ENCODE results near the gene ARHGAP32.

The ARHGAP32 gene

DNA sequence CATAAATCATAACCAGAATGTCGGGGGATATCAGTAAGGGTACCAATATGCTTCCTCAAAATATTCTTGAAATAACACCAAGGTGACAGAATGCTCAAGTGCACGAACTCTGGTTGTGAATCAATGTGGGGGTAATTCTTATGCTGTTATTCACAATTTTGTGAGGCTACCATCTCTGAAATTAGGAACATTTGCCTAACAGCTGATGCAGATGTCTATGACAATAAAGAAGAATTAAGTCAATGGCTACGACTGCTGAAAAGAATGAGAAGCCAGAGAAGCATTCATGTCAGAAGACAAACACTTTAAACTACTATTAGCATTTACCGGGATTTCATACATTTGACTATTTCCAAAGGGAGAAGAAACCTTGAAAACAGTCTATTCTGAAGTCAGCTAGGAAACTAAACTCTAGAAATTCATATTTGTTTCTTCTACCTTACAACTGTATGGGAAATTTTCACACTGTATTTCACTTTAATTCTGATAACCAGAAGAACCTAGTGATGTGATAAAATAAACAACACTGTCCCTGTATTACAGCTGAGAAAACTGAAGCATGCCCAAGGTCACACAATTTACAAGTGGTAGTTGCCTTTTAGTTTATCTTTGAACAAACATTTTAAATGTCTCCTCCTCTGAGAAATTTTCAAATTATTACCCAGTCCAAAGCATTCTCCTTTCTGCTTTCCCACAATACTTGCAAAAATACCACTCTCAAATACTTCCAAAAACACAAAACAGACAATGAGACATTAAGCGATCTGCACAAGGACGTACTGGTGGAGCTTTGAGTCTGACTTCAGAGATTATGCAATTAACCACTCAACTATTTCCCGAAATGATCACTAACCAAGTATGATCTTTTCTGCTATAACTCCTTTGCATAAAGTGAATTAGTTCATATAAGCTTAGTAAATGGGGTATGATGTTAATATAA is 18.0 kb upstream of the ARHGAP32 start:
- H3K4me3 ChIP-seq (ENCODE audit: control insufficient read depth, low read depth, low read length), result no peak overlapping the region
- no peak for DNase-seq (ENCODE audit: low read depth)
- TF ChIP-seq, protein P1, sequence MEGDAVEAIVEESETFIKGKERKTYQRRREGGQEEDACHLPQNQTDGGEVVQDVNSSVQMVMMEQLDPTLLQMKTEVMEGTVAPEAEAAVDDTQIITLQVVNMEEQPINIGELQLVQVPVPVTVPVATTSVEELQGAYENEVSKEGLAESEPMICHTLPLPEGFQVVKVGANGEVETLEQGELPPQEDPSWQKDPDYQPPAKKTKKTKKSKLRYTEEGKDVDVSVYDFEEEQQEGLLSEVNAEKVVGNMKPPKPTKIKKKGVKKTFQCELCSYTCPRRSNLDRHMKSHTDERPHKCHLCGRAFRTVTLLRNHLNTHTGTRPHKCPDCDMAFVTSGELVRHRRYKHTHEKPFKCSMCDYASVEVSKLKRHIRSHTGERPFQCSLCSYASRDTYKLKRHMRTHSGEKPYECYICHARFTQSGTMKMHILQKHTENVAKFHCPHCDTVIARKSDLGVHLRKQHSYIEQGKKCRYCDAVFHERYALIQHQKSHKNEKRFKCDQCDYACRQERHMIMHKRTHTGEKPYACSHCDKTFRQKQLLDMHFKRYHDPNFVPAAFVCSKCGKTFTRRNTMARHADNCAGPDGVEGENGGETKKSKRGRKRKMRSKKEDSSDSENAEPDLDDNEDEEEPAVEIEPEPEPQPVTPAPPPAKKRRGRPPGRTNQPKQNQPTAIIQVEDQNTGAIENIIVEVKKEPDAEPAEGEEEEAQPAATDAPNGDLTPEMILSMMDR (IDR thresholded peaks at IDR 0.05; ENCODE audit: control insufficient read depth, insufficient read depth, low read depth, low read length, missing control alignments), result no peak

DNA sequence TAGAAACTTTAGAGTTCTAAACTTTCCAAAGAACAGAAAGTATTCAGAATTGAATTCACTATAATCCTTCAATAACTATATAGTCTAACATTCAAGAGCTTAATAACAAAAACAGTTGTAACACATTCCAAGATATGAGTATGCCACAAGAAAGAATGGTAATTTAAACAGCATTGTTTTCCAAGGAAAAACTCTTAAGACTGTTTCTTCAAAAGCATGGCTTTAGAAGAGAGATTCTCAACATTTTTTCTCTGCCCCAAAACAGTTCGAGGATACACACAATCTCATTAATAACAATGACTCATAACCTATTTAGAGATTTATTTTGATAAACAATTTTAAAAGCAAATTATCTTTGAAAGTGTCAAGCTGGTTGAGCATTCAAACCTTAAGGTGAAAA is 16.7 kb upstream of the ARHGAP32 start:
- H3K4me3 ChIP-seq (ENCODE audit: control insufficient read depth, low read depth, low read length), result no peak overlapping the region
- DNase-seq (ENCODE audit: low read depth), result no peak
- TF ChIP-seq, protein P1 (IDR thresholded peaks at IDR 0.05; ENCODE audit: control insufficient read depth, insufficient read depth, low read depth, low read length, missing control alignments), result no peak

DNA sequence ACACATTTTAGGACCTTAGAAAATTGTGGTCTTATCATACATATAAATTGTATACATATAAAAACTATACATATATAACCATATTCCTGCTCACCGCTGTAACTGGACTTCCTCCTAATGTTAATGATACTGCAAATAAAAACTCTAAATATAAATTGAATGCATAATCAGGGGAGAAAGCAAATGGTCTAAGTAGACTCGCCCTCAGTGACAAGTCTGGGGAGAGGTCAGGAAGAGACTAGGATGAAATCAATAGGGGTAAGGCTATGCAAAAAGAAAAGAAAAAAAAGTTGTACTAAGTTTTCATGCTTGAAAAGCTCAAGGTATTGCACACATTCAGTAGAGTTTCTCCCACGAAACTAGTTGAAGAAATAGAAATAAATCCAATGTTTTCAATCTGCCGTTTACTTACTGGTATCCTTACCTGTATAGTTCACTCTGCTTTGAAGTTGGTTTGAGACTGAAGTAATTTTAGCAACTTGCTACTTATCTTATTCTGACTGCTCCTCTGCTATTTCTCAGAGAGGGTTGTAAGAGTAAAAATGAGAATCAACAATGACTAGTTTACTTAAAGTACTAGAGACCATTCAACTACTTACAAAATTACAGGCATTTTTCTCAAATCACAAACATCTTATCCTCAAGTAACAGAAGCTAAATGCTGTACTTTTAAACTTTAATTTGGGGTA is 12.2 kb upstream of the ARHGAP32 start:
- H3K4me3 ChIP-seq (ENCODE audit: control insufficient read depth, low read depth, low read length), result no peak overlapping the region
- no peak for DNase-seq (ENCODE audit: low read depth)
- TF ChIP-seq, protein P1 (IDR thresholded peaks at IDR 0.05; ENCODE audit: control insufficient read depth, insufficient read depth, low read depth, low read length, missing control alignments), result no peak

DNA sequence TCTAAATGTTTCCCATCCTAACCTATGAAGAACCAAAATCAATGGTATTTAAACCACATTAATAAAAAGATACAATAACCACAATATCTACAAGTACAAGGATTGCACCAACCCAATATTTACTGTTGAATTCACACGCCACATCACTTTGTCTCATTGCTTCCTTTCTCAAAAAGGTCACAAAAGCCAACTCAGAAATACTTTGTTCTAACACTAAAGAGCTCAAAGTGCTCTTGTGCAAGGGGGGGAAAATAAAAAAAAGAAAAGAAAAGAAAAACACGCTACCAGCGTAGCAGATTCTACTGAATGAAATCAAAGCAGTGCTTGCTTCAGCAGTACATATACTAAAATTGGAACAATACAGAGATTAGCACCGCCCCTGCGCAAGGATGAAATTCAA is 10.5 kb upstream of the ARHGAP32 start:
- TF ChIP-seq, protein P1 (IDR thresholded peaks at IDR 0.05; ENCODE audit: control insufficient read depth, insufficient read depth, low read depth, low read length, missing control alignments), result no peak
- no peak for DNase-seq (ENCODE audit: low read depth)

DNA sequence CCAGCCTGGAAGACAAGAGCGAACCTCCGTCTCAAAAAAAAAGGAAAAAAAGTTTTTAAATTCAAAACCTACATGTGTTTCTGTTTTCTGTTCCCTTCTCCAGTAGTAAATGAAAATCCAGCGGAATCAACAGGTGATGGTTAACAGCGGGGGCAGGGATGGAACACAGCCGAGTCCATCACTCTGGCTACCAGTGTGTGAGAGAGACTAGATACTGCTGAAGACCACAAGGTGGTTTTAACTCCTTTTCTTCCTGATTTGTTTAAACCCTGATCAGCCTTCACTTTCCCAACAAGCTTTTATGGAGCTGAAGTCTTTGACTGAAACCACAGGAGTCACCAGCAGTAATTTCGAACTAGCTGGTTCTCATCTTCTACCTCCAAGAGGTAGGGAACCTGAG is 3.6 kb upstream of the ARHGAP32 start:
- no peak overlapping the region for H3K4me3 ChIP-seq (ENCODE audit: control insufficient read depth, low read depth, low read length)
- DNase-seq (ENCODE audit: low read depth), result no peak
- TF ChIP-seq, protein P1 (IDR thresholded peaks at IDR 0.05; ENCODE audit: control insufficient read depth, insufficient read depth, low read depth, low read length, missing control alignments), result no peak

More for the DNA sequence above, 10.5 kb upstream of the ARHGAP32 start:
- no peak overlapping the region for H3K4me3 ChIP-seq (ENCODE audit: control insufficient read depth, low read depth, low read length)

DNA sequence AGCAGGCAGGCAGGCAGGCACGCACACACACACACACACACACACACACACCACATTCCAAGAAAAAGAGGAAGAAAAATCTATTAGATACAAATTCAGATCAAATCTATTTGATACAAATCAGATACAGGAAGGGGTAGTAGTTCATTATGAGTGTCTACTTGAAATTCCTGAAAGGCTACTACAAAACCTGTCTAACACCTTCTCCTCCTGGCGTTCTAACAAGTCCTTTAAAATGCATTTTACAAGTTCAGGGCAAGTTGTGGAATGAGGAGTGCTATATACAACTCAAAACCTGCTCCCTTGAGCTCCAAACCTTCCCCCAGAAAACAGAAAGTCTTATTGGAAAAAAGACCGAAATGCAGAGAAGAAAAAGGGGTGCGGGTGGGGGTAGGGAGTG is 476 bp downstream of the ARHGAP32 start:
- no peak for DNase-seq (ENCODE audit: low read depth)
- TF ChIP-seq, protein P1 (IDR thresholded peaks at IDR 0.05; ENCODE audit: control insufficient read depth, insufficient read depth, low read depth, low read length, missing control alignments), result no peak
- no peak overlapping the region for H3K4me3 ChIP-seq (ENCODE audit: control insufficient read depth, low read depth, low read length)
